BJ (cell line): ENCODE results near the gene UST. TPM values are rescaled to one million over a fixed set of nuclear protein-coding genes. Genes with fewer than 3 reads are reported as not detected.

Experiments used
- CTCF ChIA-PET: fragments of 350-600 bp; formaldehyde crosslinking; extraction: SDS; loops from one replicate; lab custom pipeline; 2021; ENCODE audit warnings: antibody characterized with exemption, inconsistent platforms; lab: Yijun Ruan, JAX
- POLR2A ChIA-PET: fragments of 300-600 bp; sonication (Branson Sonifier 250); formaldehyde crosslinking; extraction: SDS; loops from one replicate; lab custom pipeline; 2021; ENCODE audit warnings: antibody characterized with exemption; lab: Charles Lee
- DNase-seq: peaks from one replicate; pipeline ENCODE4 v3.0.0-alpha.2; 2011; ENCODE audit warnings: low read depth
- H3K27me3 ChIP-seq: 2 replicates; pipeline ENCODE4 v1.6.0; 2011; ENCODE audit warnings: low read length; ENCODE audit not compliant: control insufficient read depth, insufficient read depth
- H3K36me3 ChIP-seq: 2 replicates; pipeline ENCODE4 v1.5.1; 2011; ENCODE audit warnings: low read length; ENCODE audit not compliant: control insufficient read depth, insufficient read depth
- H3K4me3 ChIP-seq: 2 replicates; pipeline ENCODE4 v1.5.1; 2011; ENCODE audit warnings: low read depth, mild to moderate bottlenecking, control low read depth, low read length
- polyA plus RNA-seq: library from polyadenylated mRNA; depleted of rRNA; stranded (reverse); fragments of >200 nt; gene quantifications from 2 replicates; pipeline ENCODE4 v1.2.3, GENCODE V29; 2011
- TF ChIP-seq, protein P1 (sequence below): IDR thresholded peaks from 2 replicates; pipeline ENCODE4 v1.5.1; 2011; ENCODE audit warnings: low read depth, mild to moderate bottlenecking, control low read depth, inconsistent platforms, low read length, moderate library complexity; ENCODE audit not compliant: insufficient read depth

Gene UST
- polyA plus RNA-seq, 1 experiment = 6.8 TPM

DNA sequence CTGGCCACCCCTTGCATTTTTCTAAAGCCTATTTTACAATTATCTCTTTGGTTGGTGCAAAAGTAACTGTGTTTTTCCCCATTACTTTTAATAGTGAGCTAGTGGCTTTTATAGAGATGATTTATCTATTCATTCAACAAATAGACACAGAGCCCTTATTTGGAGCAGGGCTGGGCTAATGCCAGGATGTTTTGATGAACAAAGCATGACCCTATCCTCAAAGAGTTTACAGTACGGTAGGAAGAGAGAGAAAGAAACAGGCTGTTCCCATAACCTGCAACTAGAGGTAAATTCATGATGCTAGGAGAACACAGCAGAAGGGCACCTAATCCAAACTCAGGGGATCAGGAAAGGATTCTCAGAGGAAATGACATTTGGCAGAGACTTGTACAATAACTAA is 37.3 kb upstream of the UST start:
- DNase-seq = no peak
- ChIA-PET POLR2A (no interaction called here), CTCF (interaction anchor here (1.8 kb wide), 1 partner anchor 9 kb away, joined by 7 read pairs; no protein-coding TSS in a partner anchor)
- no peaks in the 10 kb centered on the region for H3K36me3 ChIP-seq
- H3K27me3 ChIP-seq = no peaks in the 10 kb centered on the region
- no peak overlapping the region for H3K4me3 ChIP-seq
- TF ChIP-seq, protein P1, sequence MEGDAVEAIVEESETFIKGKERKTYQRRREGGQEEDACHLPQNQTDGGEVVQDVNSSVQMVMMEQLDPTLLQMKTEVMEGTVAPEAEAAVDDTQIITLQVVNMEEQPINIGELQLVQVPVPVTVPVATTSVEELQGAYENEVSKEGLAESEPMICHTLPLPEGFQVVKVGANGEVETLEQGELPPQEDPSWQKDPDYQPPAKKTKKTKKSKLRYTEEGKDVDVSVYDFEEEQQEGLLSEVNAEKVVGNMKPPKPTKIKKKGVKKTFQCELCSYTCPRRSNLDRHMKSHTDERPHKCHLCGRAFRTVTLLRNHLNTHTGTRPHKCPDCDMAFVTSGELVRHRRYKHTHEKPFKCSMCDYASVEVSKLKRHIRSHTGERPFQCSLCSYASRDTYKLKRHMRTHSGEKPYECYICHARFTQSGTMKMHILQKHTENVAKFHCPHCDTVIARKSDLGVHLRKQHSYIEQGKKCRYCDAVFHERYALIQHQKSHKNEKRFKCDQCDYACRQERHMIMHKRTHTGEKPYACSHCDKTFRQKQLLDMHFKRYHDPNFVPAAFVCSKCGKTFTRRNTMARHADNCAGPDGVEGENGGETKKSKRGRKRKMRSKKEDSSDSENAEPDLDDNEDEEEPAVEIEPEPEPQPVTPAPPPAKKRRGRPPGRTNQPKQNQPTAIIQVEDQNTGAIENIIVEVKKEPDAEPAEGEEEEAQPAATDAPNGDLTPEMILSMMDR = no peak

DNA sequence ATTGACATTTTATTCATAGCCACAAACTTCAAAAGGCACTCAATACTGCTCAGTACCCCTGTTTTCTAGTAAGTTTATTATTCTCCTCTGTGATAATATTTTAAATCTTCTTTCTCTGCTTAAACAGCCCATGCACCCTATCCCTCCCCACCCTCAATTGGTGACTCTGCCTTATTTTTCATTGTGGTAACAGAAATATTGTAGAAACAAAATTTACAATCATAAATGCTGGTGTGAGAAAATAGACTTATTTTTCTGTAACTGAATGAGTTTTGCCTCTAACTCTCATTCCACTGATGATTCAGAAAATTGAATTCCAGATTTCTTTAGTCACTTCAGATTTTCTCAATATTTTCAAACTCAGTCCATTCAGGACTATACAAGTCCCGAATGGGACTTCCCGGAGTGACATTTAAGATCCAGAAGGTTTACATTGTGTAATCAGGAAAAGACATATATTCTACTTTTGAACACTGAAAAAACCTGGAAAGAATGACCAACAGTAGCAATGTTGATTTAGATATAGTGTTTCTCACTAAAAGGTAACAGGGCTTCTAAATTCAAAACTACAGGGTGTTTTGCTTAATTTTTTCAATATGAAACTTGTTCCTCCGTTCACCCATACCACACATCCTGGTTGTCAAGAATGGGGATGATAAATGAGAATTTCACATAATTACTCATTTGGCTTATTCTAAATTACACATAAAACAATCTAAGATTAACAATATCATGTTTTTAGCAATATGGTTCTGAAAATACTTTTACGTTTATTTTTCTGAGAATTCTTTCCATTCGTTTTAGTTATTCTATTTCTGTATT is 34.8 kb upstream of the UST start:
- Histone ChIP-seq H3K36me3 (no peaks in the 10 kb centered on the region), H3K4me3 (no peak overlapping the region), H3K27me3 (no peaks in the 10 kb centered on the region)
- TF ChIP-seq, protein P1 = no peak
- no peak for DNase-seq
- POLR2A ChIA-PET = no interaction called here
- CTCF ChIA-PET = no interaction called here

DNA sequence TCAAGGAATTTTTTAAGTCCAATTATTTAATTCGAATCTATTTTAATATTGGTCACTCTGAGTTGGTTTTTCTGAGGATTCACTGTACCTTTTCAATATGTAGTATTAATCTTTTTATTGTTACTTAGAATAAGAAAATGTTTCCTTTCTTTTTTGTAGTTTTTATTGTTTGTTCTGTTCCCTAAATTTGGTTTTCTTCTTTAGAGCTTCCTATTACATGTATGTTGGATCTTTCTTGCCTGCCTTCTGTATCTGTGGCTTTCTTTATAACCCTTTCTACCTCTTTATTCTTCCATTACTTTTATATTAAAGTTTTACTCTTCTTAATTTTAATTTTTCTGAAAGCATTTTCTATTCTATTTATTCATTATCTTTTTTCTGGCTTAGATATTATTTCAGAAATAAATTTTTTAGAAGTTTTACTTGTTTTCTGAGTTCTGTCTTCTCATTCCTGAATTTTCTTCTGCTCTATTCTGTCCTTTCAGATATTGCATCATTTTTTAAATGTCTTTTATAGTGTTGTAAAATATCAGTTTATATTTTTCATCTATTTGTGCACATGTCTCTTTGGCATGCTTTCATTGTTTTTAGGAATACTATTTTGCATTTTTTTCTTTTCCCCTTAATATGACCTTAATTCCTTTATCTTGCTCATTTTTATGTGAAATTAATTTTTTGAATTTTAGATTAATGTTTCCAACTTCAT is 33.6 kb upstream of the UST start:
- H3K4me3 ChIP-seq = no peak overlapping the region
- POLR2A ChIA-PET = no interaction called here
- no peaks in the 10 kb centered on the region for H3K27me3 ChIP-seq
- CTCF ChIA-PET = no interaction called here
- TF ChIP-seq, protein P1 = no peak
- no peaks in the 10 kb centered on the region for H3K36me3 ChIP-seq
- no peak for DNase-seq

DNA sequence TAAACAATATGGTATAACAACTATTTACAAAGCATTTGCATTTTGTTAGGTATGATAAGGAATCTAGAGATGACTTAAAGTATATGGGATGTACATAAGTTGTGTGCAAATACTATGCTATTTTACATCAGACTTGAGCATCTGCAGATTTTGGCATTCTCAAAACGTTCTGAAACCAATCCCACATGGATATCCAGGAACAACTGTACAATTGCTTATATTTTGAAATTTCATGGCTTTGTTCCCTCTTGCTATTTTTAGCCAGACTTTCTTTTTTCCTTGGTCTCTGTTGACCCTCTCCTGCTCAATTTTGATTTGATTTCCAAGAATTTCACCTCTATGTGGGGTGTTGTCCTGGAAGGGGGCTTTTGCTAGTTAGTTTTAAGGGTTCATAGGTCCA is 32.9 kb upstream of the UST start:
- ChIA-PET CTCF (interaction anchor here (1.1 kb wide), 1 partner anchor 9 kb away, joined by 3 read pairs; no protein-coding TSS in a partner anchor), POLR2A (no interaction called here)
- TF ChIP-seq, protein P1 = no peak
- DNase-seq = no peak
- Histone ChIP-seq H3K36me3 (no peaks in the 10 kb centered on the region), H3K4me3 (no peak overlapping the region), H3K27me3 (no peaks in the 10 kb centered on the region)

DNA sequence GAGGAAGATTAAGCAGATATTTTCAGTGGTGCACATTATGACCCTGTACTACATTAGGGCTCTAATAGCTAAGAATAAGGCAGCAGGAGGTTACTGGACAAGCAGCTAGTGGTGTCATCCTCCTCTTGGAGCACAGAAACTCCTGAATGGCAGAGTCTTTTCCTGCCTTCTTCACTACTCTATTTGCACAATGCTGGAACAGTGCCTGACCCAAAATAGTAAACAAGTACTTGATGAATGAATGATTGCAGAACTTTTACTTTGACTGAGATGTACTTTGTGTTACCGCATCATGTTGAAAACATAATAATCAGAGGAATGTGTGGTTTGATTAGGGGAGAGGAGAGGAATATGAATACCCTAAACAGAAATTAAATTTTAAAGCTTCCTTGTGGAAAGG is 30.0 kb upstream of the UST start:
- DNase-seq = no peak
- Histone ChIP-seq H3K36me3 (no peaks in the 10 kb centered on the region), H3K4me3 (no peak overlapping the region), H3K27me3 (no peaks in the 10 kb centered on the region)
- ChIA-PET POLR2A (no interaction called here), CTCF (interaction anchor here (0.6 to 1.1 kb wide), 3 partner anchors 9 to 328 kb away, joined by 3 to 5 read pairs (median 3); no protein-coding TSS in a partner anchor)
- TF ChIP-seq, protein P1 = no peak
